K562 treated with DMSO at 1 percent for 48 hours (cell line): ENCODE results near the gene ATP11C. TPM values are rescaled to one million over a fixed set of nuclear protein-coding genes. Genes with fewer than 3 reads are reported as not detected.

Experiments
- total RNA-seq: library from RNA; unstranded; fragments of 300-600 nt; gene quantifications from 2 replicates; pipeline ENCODE4 v1.2.3, GENCODE V29; 2022; ENCODE audit warnings: low replicate concordance; ENCODE audit errors: extremely low read depth

ATP11C gene
- not detected in 2 replicates for total RNA-seq

GRCh38 chrX:139932901-139933796, at the start of gene ATP11C:
ATP11C (minus strand) TSS chrX:139933053; CDS start chrX:139932042, 1,011 bp downstream.

GRCh38 chrX:139965421-139965820, 32.6 kb upstream of the ATP11C start, which contains the start of gene CXorf66:
CXorf66 (minus strand) TSS chrX:139965521; CDS start chrX:139965496, 25 bp downstream.

GRCh38 chrX:139708067-139708466, 224.8 kb downstream of the ATP11C start, which contains the start of gene MCF2:
MCF2 (minus strand) TSS chrX:139708167; CDS start chrX:139651744, 56,423 bp downstream.

Other genes with a start within 250 kb of the ATP11C start
- not detected in 2 replicates for gene MCF2, start 224.9 kb downstream of the ATP11C start, total RNA-seq
- gene CXorf66, start 32.5 kb upstream of the ATP11C start, total RNA-seq: not detected in 2 replicates